HG03520 (cell line): ENCODE measurements around the gene COL12A1.

Source experiments
- ATAC-seq: cut with Tn5 transposase; IDR thresholded peaks from one replicate; pipeline ENCODE4 v1.9.1; 2021; ENCODE audit warnings: mild to moderate bottlenecking, moderate library complexity; ENCODE audit not compliant: unreplicated experiment

The COL12A1 gene

DNA sequence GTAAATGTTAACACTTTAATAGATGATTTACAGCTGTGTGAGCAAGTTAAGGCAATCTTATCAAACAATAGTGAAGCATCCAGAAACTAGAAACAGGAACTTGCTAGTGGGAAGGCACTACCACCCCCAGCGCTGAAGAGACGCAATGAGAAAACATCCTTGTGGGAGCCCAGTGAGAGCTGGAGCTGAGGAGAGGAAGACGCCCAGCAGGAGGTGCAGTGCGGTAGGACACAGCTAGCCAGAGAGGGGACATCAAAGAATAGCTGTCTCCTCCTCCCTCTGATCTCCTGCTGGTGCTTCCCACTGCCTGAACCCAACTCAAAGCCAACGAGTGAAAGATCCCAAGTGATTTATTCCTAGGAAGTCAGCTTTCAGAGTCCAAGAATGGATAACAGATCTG, 140.3 kb downstream of the COL12A1 start:
- no peak for ATAC-seq

DNA sequence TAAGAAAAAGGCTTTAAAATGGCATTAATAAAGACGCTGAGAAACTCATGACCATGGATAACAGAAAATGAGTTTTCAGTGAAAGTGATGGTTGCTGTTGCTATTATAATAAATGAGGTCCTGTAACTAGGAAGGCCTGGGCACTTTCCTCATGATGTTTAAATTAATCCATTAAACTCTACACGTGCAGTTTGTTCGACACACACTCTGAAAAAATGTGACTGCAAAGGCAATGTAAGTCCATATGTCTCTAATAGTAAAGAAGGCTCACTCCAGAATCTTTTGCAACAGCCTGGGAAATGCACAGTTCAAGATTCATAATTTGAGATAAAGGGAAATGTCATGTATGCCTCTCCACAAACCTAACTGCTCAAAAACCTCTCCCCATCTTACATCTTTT, 153.4 kb downstream of the COL12A1 start:
- no peak for ATAC-seq

DNA sequence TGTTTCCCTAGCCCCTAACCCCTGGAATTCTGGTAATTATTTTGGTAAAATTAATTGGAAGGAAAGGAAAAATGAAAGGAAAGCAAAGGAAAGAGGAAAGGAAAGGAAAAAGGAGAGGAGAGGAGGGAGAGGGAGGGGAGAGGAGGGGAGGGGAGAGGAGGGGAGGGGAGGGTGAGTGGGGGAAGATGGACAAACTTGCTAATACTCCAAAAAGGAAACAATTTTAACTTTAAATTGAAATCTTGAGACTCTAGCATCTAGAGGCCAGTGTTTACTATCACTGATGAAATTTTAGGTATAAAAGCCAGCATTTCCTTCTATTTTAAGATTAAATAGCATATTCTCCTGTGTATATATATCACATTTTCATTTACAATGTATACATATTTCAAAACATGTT, 156.5 kb downstream of the COL12A1 start:
- no peak for ATAC-seq

DNA sequence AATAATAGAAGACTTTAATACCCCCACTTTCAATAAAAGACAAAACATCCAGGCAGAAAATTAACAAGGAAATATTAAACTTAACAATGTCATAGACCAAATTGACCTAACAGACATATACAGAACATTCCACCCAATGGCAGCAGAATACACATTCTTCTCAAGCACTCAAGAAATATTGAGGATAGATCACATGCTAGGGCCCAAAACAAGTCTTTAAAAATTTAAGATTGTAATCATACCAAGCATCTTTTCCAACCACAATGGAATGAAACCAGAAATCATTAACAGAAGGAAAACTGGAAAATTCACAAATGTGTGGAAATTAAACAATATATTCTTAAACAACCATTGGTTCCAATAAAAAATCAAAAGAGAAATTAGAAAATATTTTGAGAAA, 161.0 kb downstream of the COL12A1 start:
- no peak for ATAC-seq

DNA sequence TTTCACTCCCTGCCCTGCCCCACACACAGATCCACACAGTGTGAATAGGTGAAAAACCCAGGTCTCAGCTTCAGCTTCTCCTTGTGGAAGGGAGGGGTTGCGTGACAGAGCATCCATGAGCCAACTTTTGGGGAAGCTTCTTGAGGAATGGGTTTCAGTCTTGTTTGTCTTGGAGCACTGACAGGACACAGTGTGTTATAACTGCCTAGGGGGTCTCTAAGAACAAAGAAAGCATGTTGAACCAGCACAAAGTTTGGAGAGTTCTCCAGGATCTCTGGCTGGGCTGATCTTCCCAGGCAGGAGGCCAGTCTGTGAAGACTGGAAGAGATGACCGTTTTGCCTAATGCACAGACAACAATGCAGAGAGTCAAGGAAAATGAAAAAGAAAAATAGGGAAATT, 164.5 kb downstream of the COL12A1 start:
- no peak for ATAC-seq
